ENCODE data around the gene GAREM1.

DNA sequence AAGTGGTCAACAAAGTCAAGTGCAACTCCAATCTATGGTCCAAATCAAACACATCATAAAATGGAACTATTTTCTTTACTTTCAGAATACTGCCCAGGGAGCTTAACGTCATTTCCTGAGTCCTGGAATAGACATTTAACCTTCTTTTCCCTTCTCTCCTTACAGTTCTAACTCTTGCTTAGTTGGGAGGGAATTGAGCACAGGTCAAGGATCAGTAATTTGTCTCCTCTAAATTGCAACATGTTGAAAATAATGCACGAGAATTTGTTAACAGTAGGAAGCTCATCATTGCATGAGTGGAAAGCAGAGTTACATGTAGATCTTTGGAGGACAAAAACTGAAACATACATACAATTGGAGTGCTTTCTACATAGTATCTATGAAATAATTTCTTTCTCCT lies 193.1 kb downstream of the GAREM1 start:
- TF ChIP-seq, protein P1, sequence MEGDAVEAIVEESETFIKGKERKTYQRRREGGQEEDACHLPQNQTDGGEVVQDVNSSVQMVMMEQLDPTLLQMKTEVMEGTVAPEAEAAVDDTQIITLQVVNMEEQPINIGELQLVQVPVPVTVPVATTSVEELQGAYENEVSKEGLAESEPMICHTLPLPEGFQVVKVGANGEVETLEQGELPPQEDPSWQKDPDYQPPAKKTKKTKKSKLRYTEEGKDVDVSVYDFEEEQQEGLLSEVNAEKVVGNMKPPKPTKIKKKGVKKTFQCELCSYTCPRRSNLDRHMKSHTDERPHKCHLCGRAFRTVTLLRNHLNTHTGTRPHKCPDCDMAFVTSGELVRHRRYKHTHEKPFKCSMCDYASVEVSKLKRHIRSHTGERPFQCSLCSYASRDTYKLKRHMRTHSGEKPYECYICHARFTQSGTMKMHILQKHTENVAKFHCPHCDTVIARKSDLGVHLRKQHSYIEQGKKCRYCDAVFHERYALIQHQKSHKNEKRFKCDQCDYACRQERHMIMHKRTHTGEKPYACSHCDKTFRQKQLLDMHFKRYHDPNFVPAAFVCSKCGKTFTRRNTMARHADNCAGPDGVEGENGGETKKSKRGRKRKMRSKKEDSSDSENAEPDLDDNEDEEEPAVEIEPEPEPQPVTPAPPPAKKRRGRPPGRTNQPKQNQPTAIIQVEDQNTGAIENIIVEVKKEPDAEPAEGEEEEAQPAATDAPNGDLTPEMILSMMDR (IDR thresholded peaks at IDR 0.05): no peak
- TF ChIP-seq EP300 (IDR thresholded peaks at IDR 0.05): no peak
